Measurements from ENCODE around the gene KRTAP10-9.
"Not testable (repeated sequence)": the region's sequence is repeated elsewhere in the genome, so short reads cannot be mapped to it uniquely, and the experiment has no call there.

Gene KRTAP10-9, protein sequence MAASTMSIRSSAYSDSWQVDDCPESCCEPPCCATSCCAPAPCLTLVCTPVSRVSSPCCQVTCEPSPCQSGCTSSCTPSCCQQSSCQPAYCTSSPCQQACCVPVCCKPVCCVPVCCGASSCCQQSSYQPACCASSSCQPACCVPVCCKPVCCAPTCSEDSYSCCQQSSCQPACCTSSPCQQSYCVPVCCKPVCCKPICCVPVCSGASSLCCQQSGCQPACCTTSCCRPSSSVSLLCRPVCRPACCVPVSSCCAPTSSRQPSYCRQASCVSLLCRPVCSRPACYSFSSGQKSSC

DNA sequence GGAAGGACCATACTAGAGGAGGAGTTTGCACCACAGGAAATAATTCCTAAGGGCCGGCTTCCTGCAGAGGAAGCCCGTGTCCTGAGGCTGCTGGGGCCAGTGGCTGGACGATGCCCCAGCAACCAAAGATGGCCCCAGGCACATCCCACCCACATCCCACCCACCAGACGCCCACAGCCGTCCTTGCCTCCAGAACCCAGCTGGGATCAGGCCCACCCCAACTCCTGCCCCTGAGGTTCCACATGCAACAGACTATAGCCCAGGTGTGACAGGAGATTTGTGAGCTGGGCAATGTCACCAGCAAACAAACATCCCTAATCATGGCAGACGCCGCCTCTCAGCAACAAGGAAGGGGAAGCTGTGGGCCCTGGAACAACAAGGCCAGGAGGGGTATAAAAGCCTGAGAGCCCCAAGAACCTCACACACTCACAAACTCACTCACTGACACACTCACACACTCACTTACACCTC is at the start of gene KRTAP10-9:
TSS of gene KRTAP10-9 (plus strand) at position 421 of the 471 bp plus-strand sequence. CDS start 79 bp downstream, outside the sequence.
- TF ChIP-seq, protein P1, sequence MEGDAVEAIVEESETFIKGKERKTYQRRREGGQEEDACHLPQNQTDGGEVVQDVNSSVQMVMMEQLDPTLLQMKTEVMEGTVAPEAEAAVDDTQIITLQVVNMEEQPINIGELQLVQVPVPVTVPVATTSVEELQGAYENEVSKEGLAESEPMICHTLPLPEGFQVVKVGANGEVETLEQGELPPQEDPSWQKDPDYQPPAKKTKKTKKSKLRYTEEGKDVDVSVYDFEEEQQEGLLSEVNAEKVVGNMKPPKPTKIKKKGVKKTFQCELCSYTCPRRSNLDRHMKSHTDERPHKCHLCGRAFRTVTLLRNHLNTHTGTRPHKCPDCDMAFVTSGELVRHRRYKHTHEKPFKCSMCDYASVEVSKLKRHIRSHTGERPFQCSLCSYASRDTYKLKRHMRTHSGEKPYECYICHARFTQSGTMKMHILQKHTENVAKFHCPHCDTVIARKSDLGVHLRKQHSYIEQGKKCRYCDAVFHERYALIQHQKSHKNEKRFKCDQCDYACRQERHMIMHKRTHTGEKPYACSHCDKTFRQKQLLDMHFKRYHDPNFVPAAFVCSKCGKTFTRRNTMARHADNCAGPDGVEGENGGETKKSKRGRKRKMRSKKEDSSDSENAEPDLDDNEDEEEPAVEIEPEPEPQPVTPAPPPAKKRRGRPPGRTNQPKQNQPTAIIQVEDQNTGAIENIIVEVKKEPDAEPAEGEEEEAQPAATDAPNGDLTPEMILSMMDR (IDR thresholded peaks at IDR 0.05; ENCODE audit: extremely low read depth, missing control alignments), result no peak
- no peak for DNase-seq (ENCODE audit: low spot score)

DNA sequence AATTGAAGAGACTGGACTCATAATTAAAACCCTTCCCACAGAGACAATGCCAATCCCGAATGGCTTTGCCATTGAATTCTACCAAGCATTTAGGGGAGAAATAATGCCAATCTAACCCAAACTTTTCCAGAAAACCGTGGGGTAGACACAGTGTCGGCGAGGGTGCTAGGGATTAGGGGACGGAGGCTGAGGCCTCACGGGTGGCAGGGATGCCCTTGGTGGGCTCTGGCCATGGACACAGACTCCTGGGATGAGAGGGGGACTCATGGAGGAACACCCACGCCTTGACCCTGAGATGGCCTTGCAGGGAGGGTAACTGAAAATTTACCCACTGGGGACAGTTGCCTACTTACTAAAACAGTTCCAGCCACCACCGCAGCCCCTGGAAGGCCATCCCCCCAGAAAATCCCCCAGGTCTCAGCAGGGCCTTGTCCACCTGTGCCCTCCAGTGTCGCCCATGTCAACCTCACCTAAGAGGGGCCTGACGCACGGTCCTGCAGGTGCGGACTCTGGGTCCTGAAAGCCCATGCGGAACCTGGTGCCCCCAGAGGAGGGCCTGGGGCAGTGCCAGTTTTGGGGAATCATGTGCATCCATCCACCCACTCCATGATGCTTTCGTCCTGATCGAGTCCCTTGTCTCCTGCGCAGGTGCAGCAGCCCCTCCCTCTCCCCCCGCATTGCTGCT is 48.4 kb upstream of the KRTAP10-9 start:
- no peak for DNase-seq (ENCODE audit: low spot score)
- TF ChIP-seq, protein P1 (IDR thresholded peaks at IDR 0.05; ENCODE audit: extremely low read depth, missing control alignments), result no peak

DNA sequence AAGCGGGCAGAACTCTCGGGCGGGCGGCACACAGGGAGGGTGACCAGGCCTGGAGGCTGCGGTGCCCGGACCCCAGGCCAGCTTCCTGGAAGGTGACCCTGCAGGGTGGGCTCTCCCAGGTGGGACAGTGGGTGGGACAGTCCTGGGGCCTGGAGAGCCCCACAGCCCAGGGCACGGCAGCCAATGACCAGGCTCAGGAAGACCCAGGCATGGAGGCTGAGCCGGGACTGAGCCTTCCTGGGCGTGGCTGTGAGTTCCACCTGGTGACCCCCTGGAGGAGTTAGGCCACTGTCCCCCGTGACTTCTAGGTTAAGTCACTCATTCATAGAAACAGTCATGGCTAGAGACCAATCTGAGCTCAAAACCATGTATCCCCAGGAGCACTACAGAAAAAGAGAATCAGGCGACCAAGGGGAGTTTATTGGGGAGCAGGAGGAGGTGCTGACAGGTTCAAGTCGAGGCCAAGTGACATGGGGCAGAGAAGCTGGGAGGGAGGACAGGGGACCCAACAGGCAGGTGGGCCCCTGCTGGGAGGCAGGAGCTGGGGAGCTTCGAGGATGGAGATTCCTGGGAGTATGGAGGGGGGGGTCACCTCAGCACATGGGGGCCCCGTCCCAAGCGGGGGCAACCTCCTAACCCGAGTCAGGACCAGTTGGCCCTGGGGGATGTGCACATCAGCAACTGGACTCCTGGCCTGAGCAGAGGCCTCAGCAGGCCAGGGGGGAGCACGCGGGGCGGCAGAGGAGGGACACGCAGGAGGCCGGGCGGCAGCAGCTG is 47.6 kb upstream of the KRTAP10-9 start:
- TF ChIP-seq, protein P1 (IDR thresholded peaks at IDR 0.05; ENCODE audit: extremely low read depth, missing control alignments), result no peak
- no peak for DNase-seq (ENCODE audit: low spot score)

DNA sequence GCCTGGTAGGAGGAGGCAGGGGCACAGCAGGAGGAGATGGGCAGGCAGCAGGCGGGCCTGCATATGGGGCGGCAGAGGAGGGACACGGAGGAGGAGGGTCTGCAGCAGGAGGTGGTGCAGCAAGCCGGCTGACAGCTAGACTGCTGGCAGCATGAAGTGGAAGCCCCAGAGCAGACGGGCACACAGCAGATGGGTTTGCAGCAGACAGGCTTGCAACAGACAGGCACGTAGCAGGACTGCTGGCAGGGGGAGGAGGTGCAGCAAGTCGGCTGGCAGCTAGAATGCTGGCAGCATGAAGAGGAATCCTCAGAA is 47.1 kb upstream of the KRTAP10-9 start:
- TF ChIP-seq, protein P1 (IDR thresholded peaks at IDR 0.05; ENCODE audit: extremely low read depth, missing control alignments), result no peak
- no peak for DNase-seq (ENCODE audit: low spot score)

DNA sequence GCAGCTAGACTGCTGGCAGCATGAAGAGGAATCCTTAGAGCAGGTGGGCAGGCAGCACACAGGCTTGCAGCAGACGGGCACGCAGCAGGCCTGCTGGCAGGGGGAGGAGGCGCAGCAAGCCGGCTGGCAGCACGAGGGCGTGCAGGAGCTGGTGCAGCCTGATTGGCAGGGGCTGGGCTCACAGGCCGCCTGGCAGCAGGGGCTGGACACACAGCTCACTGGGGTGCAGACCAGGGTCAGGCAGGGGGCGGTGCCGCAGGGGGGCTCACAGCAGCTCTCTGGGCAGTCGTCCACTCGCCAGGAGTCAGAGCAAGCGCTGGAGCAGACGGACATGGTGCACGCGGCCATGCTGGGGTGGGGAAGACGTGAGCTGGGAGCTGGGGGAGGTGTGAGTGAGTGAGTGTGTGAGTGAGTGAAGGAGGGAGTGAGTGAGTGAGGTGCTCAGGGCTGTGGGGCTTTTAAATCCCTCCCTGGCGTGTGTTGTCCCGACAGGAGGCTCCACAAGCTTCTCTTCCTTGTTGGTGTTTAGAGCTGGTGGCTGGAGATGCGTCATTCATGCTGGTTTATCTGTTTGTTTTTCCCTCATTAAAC is 46.6 kb upstream of the KRTAP10-9 start, which contains the start of gene KRTAP10-5:
TSS of gene KRTAP10-5 (minus strand) at position 374 of the 591 bp plus-strand sequence. CDS start at position 348, 26 bp downstream.
- not testable (repeated sequence) for DNase-seq (ENCODE audit: low spot score)

DNA sequence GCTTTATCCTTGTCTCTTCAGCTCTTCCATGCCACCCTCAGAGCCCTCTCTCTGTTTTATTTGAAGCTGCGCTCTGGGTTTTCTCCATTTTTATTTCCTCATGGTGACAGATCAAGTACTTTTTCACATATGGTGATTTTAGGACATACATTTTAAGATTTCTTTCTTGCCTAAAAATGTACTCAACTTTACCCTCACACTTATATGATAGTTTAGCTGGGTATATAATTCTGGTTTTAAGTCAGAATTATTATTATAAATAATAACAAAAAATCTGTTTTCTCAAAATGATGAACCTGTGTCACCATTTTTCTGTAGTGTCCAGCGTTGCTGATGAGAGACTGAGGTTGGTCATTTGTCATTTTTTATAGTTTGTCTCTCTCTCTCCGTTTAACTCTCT is 45.7 kb upstream of the KRTAP10-9 start:
- no peak for DNase-seq (ENCODE audit: low spot score)
- TF ChIP-seq, protein P1 (IDR thresholded peaks at IDR 0.05; ENCODE audit: extremely low read depth, missing control alignments), result no peak

DNA sequence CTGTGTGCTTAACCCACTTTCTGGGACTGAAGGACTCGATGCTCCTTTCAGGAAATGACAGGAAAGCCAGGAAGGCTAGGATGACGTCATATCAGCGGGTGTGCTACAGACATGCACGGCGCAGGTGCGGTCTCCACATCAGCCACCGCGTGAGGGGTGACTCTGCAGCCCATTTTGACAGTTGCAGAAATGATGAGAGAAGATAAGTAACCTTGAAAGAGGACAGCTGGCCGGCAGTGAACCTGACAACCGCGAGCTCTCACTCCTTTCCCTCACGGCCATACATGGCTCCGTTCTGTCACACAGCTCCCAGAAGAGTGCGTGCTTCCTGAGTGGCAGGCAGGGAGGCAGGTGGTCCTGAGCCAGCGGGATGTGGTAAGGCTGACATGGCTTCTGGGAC is 44.8 kb upstream of the KRTAP10-9 start:
- DNase-seq (ENCODE audit: low spot score), result no peak
- TF ChIP-seq, protein P1 (IDR thresholded peaks at IDR 0.05; ENCODE audit: extremely low read depth, missing control alignments), result no peak

All from GM20000 (cell line).